Spleen (tissue), 11 donors: ENCODE measurements around the gene NDOR1. TPM values are rescaled to one million over a fixed set of nuclear protein-coding genes. Genes with fewer than 3 reads are reported as not detected.

Source experiments
- DNase-seq: peaks from one replicate; pipeline ENCODE4 v3.0.0-alpha.2; 2020
- H3K27ac ChIP-seq, 8 donors: fragments of 200-600 bp; sonication (generic) in 7 of 8; 1 replicate in 4 of 8; 2 replicates in 4 of 8; pipeline versions ENCODE4 v1.5.0 to v1.8.0; 2016 to 2021; ENCODE audit warnings: inconsistent platforms in 4 of 8, mild to moderate bottlenecking in 4 of 8, moderate library complexity in 1 of 8
- H3K27me3 ChIP-seq, 7 donors: fragments of 200-600 bp; sonication (generic) in 6 of 7; replicated peaks in 1 of 7; 1 replicate in 4 of 7; 2 replicates in 3 of 7; pipeline versions ENCODE4 v1.5.0 to v1.8.0; 2016 to 2021; ENCODE audit warnings: inconsistent platforms in 3 of 7, mild to moderate bottlenecking in 1 of 7
- H3K36me3 ChIP-seq, 6 donors: fragments of 200-600 bp; sonication (generic) in 5 of 6; 1 replicate in 4 of 6; 2 replicates in 2 of 6; pipeline versions ENCODE4 v1.5.0 to v1.8.0; 2016 to 2021; ENCODE audit warnings: inconsistent platforms in 2 of 6
- H3K4me1 ChIP-seq, 6 donors: fragments of 200-600 bp; sonication (generic) in 5 of 6; 1 replicate in 3 of 6; 2 replicates in 3 of 6; pipeline versions ENCODE4 v1.5.0 to v1.8.0; 2016 to 2021; ENCODE audit warnings: inconsistent platforms in 3 of 6
- H3K4me3 ChIP-seq, 8 donors: fragments of 200-600 bp; sonication (generic) in 7 of 8; 1 replicate in 4 of 8; 2 replicates in 4 of 8; pipeline versions ENCODE4 v1.5.0 to v1.8.0; 2016 to 2021; ENCODE audit warnings: inconsistent platforms in 4 of 8, mild to moderate bottlenecking in 4 of 8, moderate library complexity in 2 of 8
- H3K9me3 ChIP-seq, 8 donors: fragments of 200-600 bp; sonication (generic) in 7 of 8; 1 replicate in 4 of 8; 2 replicates in 4 of 8; pipeline versions ENCODE4 v1.5.0 to v1.8.0; 2016 to 2021; ENCODE audit warnings: inconsistent platforms in 4 of 8
- CTCF ChIP-seq, 11 experiments: fragments of 200-600 bp in 7 of 11; fragments of 450-650 bp in 4 of 11; sonication (generic) in 4 of 11; IDR thresholded peaks in 8 of 11; conservative IDR thresholded peaks in 3 of 11; 1 replicate in 7 of 11; 2 replicates in 4 of 11; pipeline versions ENCODE4 v1.4.0 to v1.8.0; 2016 to 2021; ENCODE audit warnings: antibody characterized with exemption in 11 of 11, inconsistent platforms in 4 of 11, mild to moderate bottlenecking in 1 of 11
- POLR2A ChIP-seq, 3 donors: fragments of 450-650 bp; IDR thresholded peaks; one replicate each; pipeline ENCODE4 v1.5.1; 2017; ENCODE audit warnings: antibody characterized with exemption in 3 of 3, mild to moderate bottlenecking in 1 of 3
- POLR2AphosphoS5 ChIP-seq, 3 donors: sonication (generic); formaldehyde crosslinking; IDR thresholded peaks; one replicate each; pipeline ENCODE4 v1.5.1; 2017; ENCODE audit warnings: antibody characterized with exemption in 3 of 3
- WGBS, 5 donors: extraction: QIAGEN DNeasy Blood & Tissue Kit in 3 of 5; methylation state at CpG; one replicate each; pipeline versions ENCODE4 v1.1.5 to v1.1.7; 2013 to 2018; 5-methylcytosine and 5-hydroxymethylcytosine counted together
- intact Hi-C: fragments of 100-400 bp; cut with DNase I; formaldehyde crosslinking; loops from one replicate; pipeline ENCODE4 v1.15.0; 2023; ENCODE audit warnings: low total_unique reads
- polyA plus RNA-seq, 3 donors: library from polyadenylated mRNA; stranded (reverse); fragments of 200-250 nt; gene quantifications; one replicate each; pipeline ENCODE4 v1.2.1, GENCODE V29; 2013
- total RNA-seq, 7 donors: library from RNA; depleted of rRNA in 3 of 7; stranded (reverse); fragments of >200 nt in 3 of 7; fragmentation: NEBNext Ultra II Directional in 4 of 7; extraction: Animal tissue kit (Norgen Biotek cat#: 25700) in 4 of 7; gene quantifications; one replicate each; pipeline versions ENCODE4 v1.1.0 to v1.2.1, GENCODE V29; 2016 to 2021
- donor health status: healthy with polysubstance abuse.
- donor health status: DM: no; HTN: no; CAD: no; lungs with moderate emphysema.
- donor health status: DM: no; HTN: no; CAD: no.
- donor health status: Bipolar disorder and iron deficiency.
- donor health status: healthy.
- donor health status: DM: no; HTN: no; CAD: no.
- donor health status: DM: yes; HTN: yes; CAD: no.

NDOR1 gene
- total and polyA plus RNA-seq, 10 donors = 6.3 to 28.7 (median 19.5) TPM

GRCh38 chr9:137251490-137252268 lies 46.2 kb downstream of the NDOR1 start:
- Histone ChIP-seq H3K4me3 (no peak overlapping the region), H3K4me1 (peaks cover 9 to 35% (median 25%) of the 10 kb centered on the region in 6 donors), H3K27me3 (no peaks in the 10 kb centered on the region), H3K9me3 (no peaks in the 10 kb centered on the region), H3K36me3 (peaks cover 0 to 7% (median 4%) of the 10 kb centered on the region in 6 donors), H3K27ac (no peak overlapping the region)
- WGBS, 5 donors = 85 to 95% (median 87%) methylated on average over 17 to 22 of the region's 22 CpGs
- DNase-seq = no peak
- TF ChIP-seq CTCF (IDR thresholded peaks at IDR 0.05 in 8 of 11, conservative IDR thresholded peaks at IDR 0.05 in 3 of 11) = no peak
- TF ChIP-seq POLR2AphosphoS5 (IDR thresholded peaks at IDR 0.05) = no peak
- TF ChIP-seq POLR2A (IDR thresholded peaks at IDR 0.05) = no peak
- intact Hi-C loops = no loop called here

- no peaks in the 10 kb centered on the region for H3K27me3 ChIP-seq
- no peaks in the 10 kb centered on the region for H3K9me3 ChIP-seq
- H3K4me1 ChIP-seq = peaks cover 9 to 45% (median 31%) of the 10 kb centered on the region in 6 donors
- H3K4me3 ChIP-seq = no peak overlapping the region
- 81 to 92% (median 89%) methylated on average over 27 to 35 of the region's 35 CpGs for WGBS, 5 donors
- intact Hi-C loops = no loop called here
- H3K36me3 ChIP-seq = peaks cover 0 to 17% (median 10%) of the 10 kb centered on the region in 6 donors
- no peak for DNase-seq
- H3K27ac ChIP-seq = no peak overlapping the region
- TF ChIP-seq CTCF (IDR thresholded peaks at IDR 0.05 in 8 of 11, conservative IDR thresholded peaks at IDR 0.05 in 3 of 11) (no peak), POLR2A (IDR thresholded peaks at IDR 0.05) (no peak), POLR2AphosphoS5 (IDR thresholded peaks at IDR 0.05) (no peak)
Observed at GRCh38 chr9:137252555-137253506, 47.3 kb downstream of the NDOR1 start.

DNA sequence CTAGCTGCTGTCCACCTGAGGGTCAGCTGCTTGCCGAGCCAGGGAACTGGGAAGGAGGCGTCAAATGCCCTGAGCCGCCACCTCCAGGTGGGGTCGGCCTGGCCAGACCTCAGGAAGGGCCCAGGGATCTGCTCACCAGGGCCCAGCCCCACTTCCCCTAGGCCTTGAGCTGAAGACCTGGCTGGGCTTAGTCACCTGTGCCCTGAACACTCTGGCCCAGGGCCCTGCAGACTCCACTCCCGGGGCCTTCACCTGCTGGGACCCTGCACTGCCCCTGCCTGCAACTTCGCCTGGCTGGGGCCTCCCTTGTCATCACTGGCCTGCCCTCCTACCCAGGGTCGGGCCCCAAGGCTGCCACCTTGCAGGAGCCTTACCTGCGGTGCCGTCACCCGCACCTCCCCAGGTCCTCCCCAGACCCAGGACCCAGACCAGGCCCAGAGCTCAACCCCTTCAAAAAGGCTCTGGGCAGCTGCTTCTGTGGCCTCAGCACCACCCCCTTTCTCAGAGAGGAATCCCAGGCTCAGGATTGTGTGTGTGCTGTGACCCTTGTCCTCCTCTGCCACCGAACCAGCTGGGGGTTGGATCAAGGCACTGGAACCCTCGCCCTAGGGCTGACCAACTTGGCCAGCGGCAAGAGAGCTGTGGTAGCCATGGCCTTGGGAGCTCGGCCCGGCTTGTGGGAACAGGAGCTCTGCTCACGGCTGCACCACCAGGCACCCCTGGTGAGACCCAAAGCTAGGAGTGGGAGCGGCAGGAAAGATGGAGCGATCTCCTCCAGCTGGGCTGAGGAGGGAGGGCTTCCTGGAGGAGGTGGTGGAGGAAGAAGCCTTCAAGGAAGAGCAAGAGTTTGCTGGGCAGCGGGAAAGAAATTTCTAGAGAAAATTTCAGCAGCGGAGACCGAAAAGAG lies 48.5 kb downstream of the NDOR1 start:
- TF ChIP-seq POLR2AphosphoS5 (IDR thresholded peaks at IDR 0.05) (no peak), CTCF (IDR thresholded peaks at IDR 0.05 in 8 of 11, conservative IDR thresholded peaks at IDR 0.05 in 3 of 11) (no peak), POLR2A (IDR thresholded peaks at IDR 0.05) (no peak)
- intact Hi-C loops = no loop called here
- Histone ChIP-seq H3K36me3 (peaks cover 0 to 29% (median 17%) of the 10 kb centered on the region in 6 donors), H3K27me3 (no peaks in the 10 kb centered on the region), H3K4me3 (peak overlapping the region; percentile 90 to 100 (median 100)), H3K9me3 (no peaks in the 10 kb centered on the region), H3K27ac (peak overlapping the region in 6 of 8 donors; percentile 48 to 92 (median 89)), H3K4me1 (peaks cover 9 to 52% (median 31%) of the 10 kb centered on the region in 6 donors)
- DNase-seq = no peak
- WGBS, 5 donors = 72 to 82% (median 80%) methylated on average over 13 to 21 of the region's 21 CpGs
